HAP-1 (cell line): ENCODE data around the gene NUP98.

Experiments used
- DNase-seq, 2 experiments: peaks; one replicate each; pipeline ENCODE4 v3.0.0-alpha.2; 2016 to 2020; ENCODE audit warnings: low spot score in 2 of 2
- H3K27me3 ChIP-seq: fragments of 250-450 bp; sonication (Bioruptor Pico); 2 replicates; pipeline ENCODE4 v1.5.1; 2020; ENCODE audit warnings: low read depth, mild to moderate bottlenecking, moderate library complexity
- H3K36me3 ChIP-seq: fragments of 250-450 bp; sonication (Bioruptor Pico); replicated peaks from 2 replicates; pipeline ENCODE4 v1.5.1; 2020; ENCODE audit warnings: mild to moderate bottlenecking
- H3K4me1 ChIP-seq: fragments of 250-450 bp; sonication (Bioruptor Pico); 2 replicates; pipeline ENCODE4 v1.5.1; 2020; ENCODE audit warnings: mild to moderate bottlenecking
- H3K4me3 ChIP-seq: fragments of 250-450 bp; sonication (Bioruptor Pico); 2 replicates; pipeline ENCODE4 v1.5.1; 2020; ENCODE audit warnings: mild to moderate bottlenecking, moderate library complexity
- H3K9me3 ChIP-seq: fragments of 250-450 bp; sonication (Bioruptor Pico); 2 replicates; pipeline ENCODE4 v1.5.1; 2020; ENCODE audit warnings: mild to moderate bottlenecking, moderate library complexity
- in situ Hi-C: fragments of 300-500 bp; cut with MboI; formaldehyde crosslinking; loops from 3 replicates; pipeline ENCODE4 v1.14.3; 2020; ENCODE audit warnings: low sequenced_read_pairs, inconsistent platforms, mixed read lengths

The NUP98 gene

GRCh38 chr11:3637201-3637600 lies 160.2 kb downstream of the NUP98 start:
- Histone ChIP-seq H3K4me3 (no peak overlapping the region), H3K9me3 (no peaks in the 10 kb centered on the region), H3K4me1 (peaks cover 3% of the 10 kb centered on the region), H3K27me3 (no peaks in the 10 kb centered on the region), H3K36me3 (no peaks in the 10 kb centered on the region)
- no peak for DNase-seq
- in situ Hi-C loops = no loop called here

GRCh38 chr11:3635641-3636375 lies 161.5 kb downstream of the NUP98 start:
- in situ Hi-C loops = no loop called here
- Histone ChIP-seq H3K4me1 (no peaks in the 10 kb centered on the region), H3K36me3 (no peaks in the 10 kb centered on the region), H3K27me3 (no peaks in the 10 kb centered on the region), H3K4me3 (no peak overlapping the region), H3K9me3 (no peaks in the 10 kb centered on the region)
- no peak for DNase-seq

GRCh38 chr11:3632070-3632660 lies 165.2 kb downstream of the NUP98 start:
- Histone ChIP-seq H3K4me1 (no peaks in the 10 kb centered on the region), H3K4me3 (no peak overlapping the region), H3K36me3 (no peaks in the 10 kb centered on the region), H3K27me3 (no peaks in the 10 kb centered on the region), H3K9me3 (no peaks in the 10 kb centered on the region)
- in situ Hi-C loops = no loop called here
- no peak for DNase-seq

- in situ Hi-C loops = no loop called here
- H3K36me3 ChIP-seq = no peaks in the 10 kb centered on the region
- no peak for DNase-seq
- H3K27me3 ChIP-seq = no peaks in the 10 kb centered on the region
- no peak overlapping the region for H3K4me3 ChIP-seq
- no peaks in the 10 kb centered on the region for H3K9me3 ChIP-seq
- H3K4me1 ChIP-seq = no peaks in the 10 kb centered on the region
Observed at GRCh38 chr11:3631331-3631730, 166.0 kb downstream of the NUP98 start.

- Histone ChIP-seq H3K4me1 (no peaks in the 10 kb centered on the region), H3K9me3 (no peaks in the 10 kb centered on the region), H3K36me3 (no peaks in the 10 kb centered on the region), H3K27me3 (no peaks in the 10 kb centered on the region), H3K4me3 (no peak overlapping the region)
- no peak for DNase-seq
- in situ Hi-C loops = no loop called here
Observed at GRCh38 chr11:3627291-3627690, 170.1 kb downstream of the NUP98 start.

- Histone ChIP-seq H3K4me1 (no peaks in the 10 kb centered on the region), H3K9me3 (no peaks in the 10 kb centered on the region), H3K36me3 (no peaks in the 10 kb centered on the region), H3K27me3 (no peaks in the 10 kb centered on the region), H3K4me3 (no peak overlapping the region)
- in situ Hi-C loops = no loop called here
- no peak for DNase-seq
Observed at GRCh38 chr11:3626250-3626960, 170.9 kb downstream of the NUP98 start.
